ENCODE data around the gene ERC1.

ERC1 gene

GRCh38 chr12:990661-991349, at the start of gene ERC1:
Gene ERC1, plus strand, starts transcription at chr12:991223. Its CDS starts 36,681 bp downstream, at chr12:1027904.
- no peak for TF ChIP-seq CTCF (conservative IDR thresholded peaks at IDR 0.05; ENCODE audit: low read depth)
- H3K27ac ChIP-seq = peak within 1 kb of the TSS; percentile 92
- peak; percentile 90 for DNase-seq (ENCODE audit: low spot score)
- ChIA-PET POLR2A (ENCODE audit: low non-redundant PET) (interaction anchor here (0.7 kb wide), 1 partner anchor 26 kb away, joined by 3 read pairs; no protein-coding TSS in a partner anchor), CTCF (interaction anchor here (0.5 kb wide), 1 partner anchor 548 kb away, joined by 3 read pairs; no protein-coding TSS in a partner anchor)

DNA sequence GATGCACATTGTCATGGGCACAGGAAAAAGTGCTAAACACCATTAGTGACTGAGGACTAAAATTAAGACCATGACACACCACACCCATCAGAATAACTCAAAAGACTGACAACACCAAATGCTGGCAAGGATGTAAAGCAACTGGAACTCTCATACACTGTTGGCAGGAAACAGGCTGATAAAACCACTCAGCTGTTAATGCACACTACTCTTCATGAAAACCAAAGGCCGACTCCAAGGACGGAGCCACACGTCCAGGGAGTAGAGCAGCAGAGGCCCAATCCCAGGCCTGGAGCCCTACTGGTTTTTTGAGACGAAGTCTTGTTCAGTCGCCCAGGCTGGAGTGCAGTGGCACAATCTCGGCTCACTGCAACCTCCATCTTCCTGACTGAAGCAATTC, 48.0 kb upstream of the ERC1 start:
- CTCF ChIA-PET = interaction anchor here (0.7 kb wide), 1 partner anchor 50 kb away, joined by 4 read pairs; no protein-coding TSS in a partner anchor
- POLR2A ChIA-PET (ENCODE audit: low non-redundant PET) = no interaction called here
- no peak for DNase-seq (ENCODE audit: low spot score)
- no peak overlapping the region for H3K27ac ChIP-seq
- TF ChIP-seq CTCF (conservative IDR thresholded peaks at IDR 0.05; ENCODE audit: low read depth) = no peak

- CTCF ChIA-PET = no interaction called here
- no peak for DNase-seq (ENCODE audit: low spot score)
- TF ChIP-seq CTCF (conservative IDR thresholded peaks at IDR 0.05; ENCODE audit: low read depth) = no peak
- no peak overlapping the region for H3K27ac ChIP-seq
- POLR2A ChIA-PET (ENCODE audit: low non-redundant PET) = no interaction called here
Measured at GRCh38 chr12:944211-944610, 46.8 kb upstream of the ERC1 start.

DNA sequence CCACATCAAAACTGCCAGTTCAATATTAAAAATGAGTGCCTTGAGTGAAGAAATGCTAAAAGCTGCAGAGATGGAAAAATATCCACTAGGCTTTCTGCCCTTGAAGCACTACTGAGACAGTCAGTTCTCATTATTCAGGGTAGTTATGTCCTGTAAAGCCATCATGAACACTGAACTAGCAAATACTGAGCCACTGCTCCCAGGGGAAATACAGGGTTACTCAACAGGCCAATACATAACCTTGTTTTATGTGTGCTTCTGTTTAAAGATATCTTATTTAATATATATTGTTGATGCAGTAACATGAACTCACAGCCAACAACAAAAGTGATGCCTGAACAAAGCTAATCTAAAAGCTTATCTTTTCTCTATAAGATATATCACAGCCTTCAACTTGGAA, 44.8 kb upstream of the ERC1 start:
- TF ChIP-seq CTCF (conservative IDR thresholded peaks at IDR 0.05; ENCODE audit: low read depth) = no peak
- ChIA-PET POLR2A (ENCODE audit: low non-redundant PET) (no interaction called here), CTCF (interaction anchor here (0.5 kb wide), 1 partner anchor 40 kb away, joined by 3 read pairs; no protein-coding TSS in a partner anchor)
- no peak for DNase-seq (ENCODE audit: low spot score)
- no peak overlapping the region for H3K27ac ChIP-seq

- ChIA-PET CTCF (no interaction called here), POLR2A (ENCODE audit: low non-redundant PET) (no interaction called here)
- no peak for TF ChIP-seq CTCF (conservative IDR thresholded peaks at IDR 0.05; ENCODE audit: low read depth)
- DNase-seq (ENCODE audit: low spot score) = no peak
- H3K27ac ChIP-seq = no peak overlapping the region
Measured at GRCh38 chr12:946631-947030, 44.4 kb upstream of the ERC1 start.

- no peak for DNase-seq (ENCODE audit: low spot score)
- ChIA-PET CTCF (interaction anchor here (0.6 kb wide), 1 partner anchor 610 kb away, joined by 3 read pairs; no protein-coding TSS in a partner anchor), POLR2A (ENCODE audit: low non-redundant PET) (interaction anchor here (0.7 kb wide), 1 partner anchor 302 kb away, joined by 3 read pairs; no protein-coding TSS in a partner anchor)
- peak overlapping the region; percentile 94 for H3K27ac ChIP-seq
- TF ChIP-seq CTCF (conservative IDR thresholded peaks at IDR 0.05; ENCODE audit: low read depth) = no peak
Measured at GRCh38 chr12:948238-948637, 42.8 kb upstream of the ERC1 start.

Data from RWPE1 (cell line).